Right kidney (tissue), 1 donor: ENCODE data around the gene RABGEF1.
"Not testable (repeated sequence)": the region's sequence is repeated elsewhere in the genome, so short reads cannot be mapped to it uniquely, and the experiment has no call there.

Experiments
- DNase-seq: peaks from one replicate; pipeline ENCODE4 v3.0.0-alpha.2; 2016

The RABGEF1 gene

DNA sequence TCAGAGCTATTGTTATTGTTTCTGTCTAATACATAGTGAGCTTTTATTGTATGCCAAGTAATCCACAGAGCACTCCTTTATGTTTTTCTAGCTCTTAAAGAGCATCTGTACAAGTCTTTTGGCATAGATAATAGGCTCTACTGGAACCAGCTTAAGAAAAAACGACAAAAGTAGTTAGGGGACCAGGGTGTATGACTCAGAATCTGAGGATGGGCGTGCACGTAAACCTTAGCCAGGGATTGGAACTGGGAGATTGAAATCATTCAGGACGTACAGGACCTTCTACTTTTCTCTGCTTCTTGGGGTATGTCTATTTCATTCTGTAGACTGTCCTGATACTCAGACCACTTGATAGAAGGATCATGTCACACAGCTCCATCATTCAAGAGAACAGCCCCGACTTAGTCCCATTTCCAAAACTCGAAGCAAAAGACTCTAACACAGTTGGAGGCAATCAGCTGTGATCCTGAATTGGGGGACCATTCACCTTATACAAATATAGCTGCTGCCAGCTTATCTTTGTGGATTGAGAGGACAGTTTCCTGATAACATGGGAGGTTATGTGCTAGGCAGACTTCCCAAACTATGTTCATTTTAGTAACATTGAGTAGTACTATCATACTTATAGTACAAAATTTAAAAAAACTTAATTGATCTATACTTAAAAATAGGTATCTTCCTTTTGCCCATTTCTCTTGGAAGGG, 24.9 kb downstream of the RABGEF1 start:
- DNase-seq: not testable (repeated sequence)

DNA sequence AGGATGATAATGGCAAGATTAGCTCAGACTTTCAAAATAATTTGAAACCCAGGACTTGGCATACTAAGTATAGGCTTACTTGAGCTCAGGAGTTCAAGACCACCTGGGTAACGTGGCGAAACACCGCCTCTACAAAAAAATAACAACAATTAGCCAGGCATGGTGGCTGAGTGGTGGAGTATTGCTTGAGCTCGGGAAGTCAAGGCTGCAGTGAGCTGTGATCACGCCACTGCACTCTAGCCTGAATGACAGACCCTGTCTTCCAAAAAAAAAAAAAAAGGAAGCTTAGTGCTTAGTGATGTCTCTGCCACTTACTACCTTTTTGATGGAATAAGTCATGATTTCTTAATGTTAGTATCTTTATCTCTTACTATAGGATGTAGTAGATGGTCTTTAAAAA, 25.5 kb downstream of the RABGEF1 start:
- DNase-seq: no peak

DNA sequence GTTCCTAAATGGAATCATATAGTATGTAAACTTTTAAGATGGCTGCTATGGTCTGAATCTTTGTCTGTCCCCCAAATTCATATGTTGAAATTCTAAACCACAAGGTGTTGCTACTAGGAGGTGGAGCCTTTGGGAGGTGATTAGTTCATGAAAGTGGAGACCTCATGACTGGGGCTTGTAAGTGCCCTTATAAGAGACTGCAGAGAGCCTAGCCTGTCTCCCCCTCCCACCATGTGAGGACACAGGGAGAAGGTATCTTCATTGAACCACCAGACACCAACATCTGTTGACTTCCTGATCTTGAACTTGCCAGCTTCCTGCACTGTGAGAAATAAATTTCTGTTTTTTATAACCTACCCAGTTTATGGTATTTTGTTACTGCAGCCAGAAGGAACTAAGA, 27.0 kb downstream of the RABGEF1 start:
- DNase-seq: not testable (repeated sequence)

DNA sequence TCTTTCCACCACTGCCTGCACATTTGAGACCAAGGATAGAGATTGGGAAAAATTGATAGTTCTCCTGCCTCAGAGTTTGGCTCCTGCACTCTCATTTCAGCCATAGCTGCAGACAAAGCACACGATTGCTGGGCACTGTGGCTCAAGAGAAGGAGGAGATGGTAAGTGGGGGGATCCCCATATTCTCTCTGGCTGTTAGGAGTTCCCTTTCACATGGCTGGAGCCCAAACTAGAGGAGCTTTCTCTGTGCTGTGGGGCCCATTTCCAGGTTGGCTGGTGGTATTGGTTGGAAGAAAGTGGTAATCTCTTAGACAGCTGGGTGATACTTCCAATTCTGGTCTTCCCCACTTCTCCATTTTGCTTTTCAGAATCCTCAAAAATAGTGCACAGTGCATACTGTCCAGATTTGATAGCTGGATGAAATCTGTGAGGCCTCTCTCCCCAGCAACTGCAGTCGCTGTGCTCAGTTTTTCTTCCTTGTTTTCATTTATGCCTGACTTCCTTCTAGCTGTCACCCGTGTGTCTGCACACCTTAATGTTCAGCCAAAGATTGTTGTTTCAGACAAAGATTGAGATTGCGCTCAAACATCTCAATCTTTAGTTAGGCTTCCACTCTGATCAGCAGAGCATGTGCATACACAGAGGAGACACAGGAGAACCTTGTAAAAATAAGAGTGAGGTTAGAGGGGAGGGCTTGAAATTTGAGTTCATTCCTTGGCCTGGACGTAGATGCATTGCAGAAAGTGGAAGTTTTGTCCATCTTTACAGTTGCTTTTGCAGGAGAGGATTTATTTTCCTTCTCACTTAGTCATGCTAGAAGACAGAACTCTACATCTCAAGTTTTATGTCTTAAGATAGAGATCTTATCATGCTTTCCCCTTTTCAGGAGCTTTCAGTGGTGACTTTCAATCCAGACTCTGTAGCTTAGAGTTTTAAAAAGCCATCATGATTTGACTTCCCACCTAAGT, 28.6 kb downstream of the RABGEF1 start:
- no peak for DNase-seq

DNA sequence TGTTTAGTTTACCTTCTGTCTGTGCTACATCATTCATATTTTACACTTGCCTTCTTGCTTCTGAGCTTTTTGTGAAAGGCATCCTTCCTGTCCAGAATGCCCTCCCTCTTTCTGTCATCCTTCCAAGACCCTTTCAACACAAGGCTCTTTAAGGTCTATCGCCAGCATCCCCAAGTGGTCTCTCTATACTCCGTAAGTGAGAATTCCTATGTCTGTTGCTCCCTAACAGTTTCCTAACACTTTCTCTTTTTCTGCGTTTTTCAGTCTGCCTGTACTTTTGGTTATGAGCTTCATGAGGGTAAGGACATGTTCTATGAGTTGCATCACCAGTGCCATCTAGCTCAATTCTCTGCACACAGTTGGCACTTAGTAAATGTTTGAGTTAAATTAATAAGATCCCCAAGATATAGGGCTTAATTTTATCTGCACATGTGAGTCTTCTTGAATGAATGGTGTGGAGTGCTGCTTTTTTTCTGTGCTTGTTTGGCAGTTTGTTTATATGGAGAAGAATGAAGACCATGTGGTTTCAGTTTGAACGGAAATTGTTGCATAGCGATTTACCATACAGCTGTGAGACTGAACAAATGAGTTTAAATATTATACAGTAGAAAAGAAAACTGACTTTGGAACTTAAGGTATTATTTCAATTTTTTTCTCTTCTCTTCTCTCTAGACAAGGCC, 29.4 kb downstream of the RABGEF1 start:
- no peak for DNase-seq

DNA sequence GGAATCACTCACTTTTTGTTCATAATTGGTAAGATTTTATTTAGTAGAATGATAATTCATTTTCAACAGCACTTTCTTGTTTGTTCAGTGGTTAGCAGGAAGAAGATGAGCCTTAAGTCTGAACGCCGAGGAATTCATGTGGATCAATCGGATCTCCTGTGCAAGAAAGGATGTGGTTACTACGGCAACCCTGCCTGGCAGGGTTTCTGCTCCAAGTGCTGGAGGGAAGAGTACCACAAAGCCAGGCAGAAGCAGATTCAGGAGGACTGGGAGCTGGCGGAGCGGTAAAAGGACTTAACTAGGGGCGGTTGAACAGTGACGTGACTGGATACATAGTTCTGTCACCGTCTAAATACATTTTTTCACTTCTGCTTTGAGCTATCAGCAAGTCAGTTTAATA, 31.3 kb downstream of the RABGEF1 start:
- no peak for DNase-seq

DNA sequence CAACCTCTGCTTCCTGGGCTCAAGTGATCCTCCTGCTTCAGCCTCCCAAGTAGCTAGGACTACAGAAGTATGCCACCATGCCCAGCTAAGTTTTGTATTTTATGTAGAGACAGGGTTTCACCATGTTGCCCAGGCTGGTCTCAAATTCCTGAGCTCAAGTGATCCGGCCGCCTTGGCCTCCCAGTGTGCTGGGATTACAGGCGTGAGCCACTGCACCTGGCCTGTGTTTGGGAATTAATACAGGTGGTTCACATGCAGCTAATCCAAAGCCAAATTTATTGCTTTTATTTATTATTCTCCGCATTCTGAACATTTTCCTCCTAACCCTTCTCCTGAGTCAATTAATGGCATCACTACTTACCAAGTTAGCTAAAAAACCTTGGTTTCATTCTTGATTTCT, 33.2 kb downstream of the RABGEF1 start:
- DNase-seq: not testable (repeated sequence)

DNA sequence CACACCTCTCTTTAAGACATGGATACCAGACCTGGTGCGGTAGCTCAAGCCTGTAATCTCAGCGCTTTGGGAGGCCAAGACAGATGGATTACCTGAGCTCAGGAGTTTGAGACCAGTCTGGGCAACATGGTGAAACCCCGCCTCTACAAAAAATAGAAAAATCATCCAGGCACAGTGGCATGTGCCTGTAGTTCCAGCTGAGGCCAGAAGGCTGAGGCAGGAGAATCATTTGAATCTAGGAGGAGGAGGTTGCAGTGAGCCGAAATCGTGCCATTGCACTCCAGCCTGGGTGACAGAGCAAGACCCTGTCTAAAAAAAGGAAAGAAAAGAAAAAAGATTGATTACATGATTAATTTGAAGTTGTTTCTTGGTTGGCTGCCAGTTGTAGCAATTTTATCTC, 35.9 kb downstream of the RABGEF1 start:
- DNase-seq: not testable (repeated sequence)

DNA sequence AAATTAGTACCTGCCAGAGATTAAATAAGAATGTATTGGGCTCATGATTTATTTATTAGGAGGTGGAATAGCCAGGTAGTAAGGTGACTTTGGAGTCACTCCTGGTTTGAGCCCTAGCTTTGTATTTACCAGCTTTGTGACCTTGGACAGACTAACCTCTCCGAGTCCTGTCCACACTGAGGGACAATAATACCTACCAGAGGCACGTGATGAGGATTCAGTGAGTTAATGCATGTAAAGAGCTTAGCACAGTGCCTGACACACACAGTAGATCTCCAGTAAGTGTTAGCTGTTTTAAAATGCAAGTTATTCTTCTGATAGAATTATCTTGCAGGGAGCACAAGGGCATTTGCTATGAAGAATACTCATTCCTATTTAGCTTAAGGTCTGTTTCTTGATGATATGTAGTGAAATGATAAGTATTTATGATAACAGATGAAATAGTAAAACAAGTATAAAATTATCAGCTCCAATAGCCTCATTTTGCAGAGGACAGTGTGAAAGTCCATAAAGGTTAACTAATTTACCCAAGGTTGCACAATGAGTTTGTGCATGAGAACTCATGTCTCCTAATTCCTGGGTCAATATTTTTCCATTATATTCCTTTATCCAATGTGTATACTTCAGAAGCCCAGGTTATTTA, 36.4 kb downstream of the RABGEF1 start:
- no peak for DNase-seq

DNA sequence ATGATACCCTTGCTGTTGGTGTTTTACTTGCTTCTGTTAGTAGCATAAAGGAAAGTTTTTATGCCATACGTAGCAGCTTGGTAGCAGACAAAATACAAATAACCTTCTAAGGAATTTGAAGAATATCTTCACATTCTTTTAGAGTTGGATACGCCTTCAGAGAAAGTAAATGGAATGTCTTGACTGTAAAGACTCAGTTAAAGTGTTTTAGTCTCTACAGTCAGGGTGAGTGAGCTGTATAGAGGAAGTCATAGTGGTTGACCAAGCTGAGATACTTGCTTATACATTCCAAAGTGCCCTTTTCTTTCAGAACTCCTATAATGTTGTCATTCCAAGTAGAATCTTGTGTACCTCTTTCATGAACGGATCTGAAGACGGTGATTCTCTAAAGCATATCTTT, 37.7 kb downstream of the RABGEF1 start:
- DNase-seq: no peak

DNA sequence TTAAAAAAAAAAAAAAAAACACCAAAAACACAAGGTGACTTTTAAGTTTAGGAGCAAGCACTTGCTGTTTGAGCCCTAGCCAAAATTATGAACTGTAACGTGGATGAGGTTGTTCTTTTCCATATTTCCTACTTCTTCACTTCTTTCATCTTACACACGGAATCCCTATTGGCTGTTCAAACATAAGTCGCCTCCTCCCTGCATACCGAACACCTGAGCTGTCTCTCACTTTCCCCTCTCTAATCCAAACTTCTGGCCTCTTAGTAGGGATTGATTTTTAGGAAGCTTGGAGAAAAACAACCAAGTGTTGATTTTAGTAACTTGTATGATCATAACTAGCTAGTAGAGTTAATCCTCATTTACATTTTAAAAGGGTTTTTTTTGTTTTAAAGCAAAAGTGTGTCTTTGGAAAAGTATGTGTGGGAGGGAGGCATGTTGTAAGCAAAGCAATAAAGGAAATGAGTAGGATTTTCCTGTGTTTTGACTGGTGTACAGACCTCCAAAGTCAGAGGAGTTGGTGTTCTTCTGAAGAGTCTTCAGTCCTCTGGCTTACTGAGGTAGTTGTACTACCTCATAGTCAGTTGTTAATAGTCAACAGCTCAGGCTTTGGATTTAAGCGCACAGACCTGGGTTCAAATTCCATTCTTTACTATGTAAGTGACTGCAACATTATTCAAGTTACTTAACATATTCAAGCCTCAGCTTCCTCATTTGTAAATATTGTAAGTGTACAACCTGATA, 39.3 kb downstream of the RABGEF1 start:
- no peak for DNase-seq

DNA sequence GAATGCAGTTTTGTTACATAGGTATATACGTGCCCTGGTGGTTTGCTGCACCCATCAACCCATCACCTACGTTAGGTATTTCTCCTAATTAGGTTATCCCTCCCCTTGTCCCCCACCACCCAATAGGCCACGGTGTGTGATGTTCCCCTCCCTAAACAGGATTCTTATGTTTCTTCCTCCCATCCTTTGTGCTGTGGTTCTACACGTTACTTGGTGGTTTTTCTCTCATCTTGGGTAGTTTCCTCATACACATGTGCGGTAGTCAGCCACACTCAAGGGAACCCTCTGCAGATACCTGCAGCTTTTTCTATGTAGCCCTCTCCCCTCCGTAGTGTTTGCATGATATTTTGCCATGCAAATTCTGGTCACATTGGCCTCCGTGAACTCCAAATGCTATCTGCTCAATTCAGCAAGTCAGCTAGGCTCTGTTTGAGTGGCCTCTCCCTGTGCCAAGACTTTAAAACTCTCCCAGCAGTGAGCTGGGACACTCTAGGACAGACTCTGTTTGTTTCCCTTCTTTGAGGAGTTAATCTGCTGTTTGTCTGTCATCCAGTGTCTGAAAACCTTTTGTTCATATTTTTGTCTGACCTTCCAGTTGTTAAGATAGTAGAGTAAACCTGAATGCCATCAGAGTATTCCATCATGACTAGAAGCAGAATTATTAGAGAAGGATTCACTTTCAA, 41.0 kb downstream of the RABGEF1 start:
- DNase-seq: no peak

DNA sequence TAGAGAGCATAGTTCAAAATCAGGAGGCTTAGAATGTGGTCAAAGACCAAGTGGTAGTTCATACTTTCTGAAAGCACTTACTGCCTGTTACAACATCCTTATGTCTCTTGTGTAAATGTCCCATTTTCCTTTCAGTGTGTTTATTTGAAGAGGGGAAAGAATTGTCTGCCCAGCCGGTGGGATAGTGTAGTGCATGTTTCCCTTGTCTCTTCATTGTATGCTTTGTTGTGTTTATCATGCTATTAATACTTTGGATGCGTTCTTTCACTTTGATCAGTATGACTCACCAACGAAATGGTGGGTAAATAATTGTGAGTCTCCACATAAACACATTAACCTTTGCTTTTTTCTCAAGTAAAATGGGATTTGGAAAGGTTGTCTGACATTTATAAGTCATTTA, 42.3 kb downstream of the RABGEF1 start:
- not testable (repeated sequence) for DNase-seq

DNA sequence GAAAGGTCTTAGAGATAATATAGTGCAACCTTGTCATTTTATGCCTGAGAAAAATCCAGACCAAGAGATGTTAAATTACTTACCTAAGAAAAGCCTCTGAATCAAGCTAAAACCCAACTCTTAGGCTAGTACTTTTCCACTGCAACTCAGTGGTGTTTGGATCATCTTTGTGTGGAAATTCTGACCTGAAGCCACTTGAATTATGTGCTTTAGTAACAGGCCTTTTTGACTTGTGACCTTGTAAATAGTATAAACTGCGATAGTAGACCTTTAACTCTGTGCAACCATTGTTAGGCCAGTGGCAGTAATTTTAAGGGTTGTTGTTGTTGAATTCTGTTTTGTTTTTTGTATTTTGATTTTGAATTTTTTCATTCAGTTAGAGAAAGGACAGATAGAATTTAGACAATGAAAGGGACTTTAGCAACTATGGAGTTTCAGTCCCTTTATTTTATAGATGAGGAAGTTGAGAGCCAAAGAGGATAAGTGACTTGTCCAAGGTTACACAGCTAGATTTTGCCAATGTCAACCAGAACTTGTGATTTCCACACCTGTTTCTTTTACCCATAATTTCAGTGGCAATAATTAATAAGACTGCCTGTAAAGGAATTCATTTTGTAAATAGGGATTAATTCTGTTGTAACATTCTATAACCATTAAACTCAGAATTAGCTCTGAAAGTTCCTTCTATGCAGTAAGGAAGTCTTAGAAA, 43.5 kb downstream of the RABGEF1 start:
- not testable (repeated sequence) for DNase-seq

DNA sequence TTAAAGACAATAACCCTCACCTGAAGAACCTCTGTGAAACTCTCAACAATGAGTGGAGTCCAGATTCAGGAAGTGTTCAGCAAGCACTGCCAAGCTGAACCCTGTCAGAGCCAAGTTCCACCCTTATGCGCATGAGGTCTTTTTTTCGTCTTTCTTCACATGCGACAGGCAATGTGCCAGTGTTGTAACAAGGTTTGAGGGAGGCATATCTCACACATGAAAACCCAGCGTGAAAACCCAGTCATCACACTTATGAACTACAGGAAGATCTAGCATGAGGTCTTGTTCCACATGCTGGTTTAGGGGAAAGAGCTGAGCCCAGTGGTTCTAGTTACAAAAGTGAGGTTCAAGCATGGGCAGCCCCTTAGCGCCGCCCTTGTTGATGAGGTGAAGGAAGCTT, 49.7 kb downstream of the RABGEF1 start:
- no peak for DNase-seq

DNA sequence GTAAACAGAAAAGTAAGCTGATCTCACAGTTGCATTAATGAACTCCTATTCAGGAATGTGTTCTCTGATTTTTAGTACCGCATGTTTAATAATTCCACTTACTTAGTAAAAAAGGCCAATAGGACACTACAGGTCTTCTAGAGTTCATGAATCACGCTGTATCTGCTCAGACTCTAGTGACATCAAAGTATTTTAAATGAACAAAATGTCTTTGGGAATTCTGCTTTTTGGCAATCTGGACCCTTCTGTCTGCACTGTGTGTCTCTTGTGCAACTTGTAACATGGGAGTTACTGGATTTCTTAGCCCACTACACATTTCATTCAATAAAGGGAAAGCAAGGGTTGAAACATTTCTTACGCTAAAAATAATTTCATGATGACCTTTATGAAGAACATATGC, 50.2 kb downstream of the RABGEF1 start:
- no peak for DNase-seq

DNA sequence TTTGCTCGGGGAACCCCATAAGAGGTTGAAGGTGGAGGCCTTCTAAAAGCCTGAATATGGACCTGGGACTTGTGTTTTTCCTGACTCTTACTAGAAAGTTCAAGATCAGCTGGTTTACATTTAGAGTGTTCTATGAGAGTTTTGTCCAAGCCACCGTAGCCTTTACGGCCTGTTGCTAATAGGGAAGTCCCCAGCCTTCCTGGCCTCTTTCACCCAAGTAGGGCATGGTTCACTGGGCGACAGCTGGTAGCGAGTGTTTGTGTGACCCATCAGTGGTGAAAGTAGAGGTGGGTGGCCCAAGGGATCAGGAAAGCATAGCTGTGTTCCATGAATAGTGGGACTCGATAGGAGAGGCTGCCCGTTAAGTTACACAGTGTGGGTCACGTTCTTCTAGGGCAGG, 60.1 kb downstream of the RABGEF1 start:
- no peak for DNase-seq

DNA sequence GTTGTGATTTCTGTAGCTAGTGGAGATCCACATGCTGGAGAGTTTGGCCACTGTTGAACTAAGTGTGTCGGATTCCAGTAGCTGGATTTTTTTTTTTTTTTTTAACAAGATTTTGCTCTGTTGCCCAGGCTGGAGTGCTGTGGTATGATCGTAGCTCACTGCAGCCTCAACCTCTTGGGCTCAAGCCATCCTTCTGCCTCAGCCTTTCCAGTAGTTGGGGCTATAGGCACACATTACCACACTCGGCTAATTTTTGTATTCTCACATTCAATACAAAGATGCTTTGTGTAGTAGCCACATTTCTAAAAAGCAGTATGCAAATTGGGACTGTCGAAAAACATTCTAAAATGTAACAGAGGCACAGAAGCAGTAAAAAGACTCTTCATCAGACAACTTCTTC, 63.5 kb downstream of the RABGEF1 start:
- DNase-seq: no peak

DNA sequence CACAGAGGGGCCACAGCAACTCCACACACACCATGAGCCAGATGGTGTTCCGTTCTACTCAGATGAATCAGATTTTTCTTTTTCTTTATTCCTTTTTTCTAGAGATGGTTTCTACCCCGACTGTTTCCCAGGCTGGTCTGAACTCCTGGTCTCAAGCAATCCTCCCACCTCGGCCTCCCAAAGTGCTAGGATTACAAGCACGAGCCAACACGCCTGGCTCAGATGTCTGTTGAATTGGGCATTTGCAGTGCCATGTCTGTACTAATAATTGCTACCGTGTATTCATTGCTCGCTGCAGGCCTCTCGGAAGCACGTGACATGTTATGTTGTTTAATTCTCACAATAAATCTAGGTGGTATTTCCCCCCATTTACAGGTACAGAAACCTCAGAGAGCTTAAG, 67.2 kb downstream of the RABGEF1 start:
- DNase-seq: no peak

DNA sequence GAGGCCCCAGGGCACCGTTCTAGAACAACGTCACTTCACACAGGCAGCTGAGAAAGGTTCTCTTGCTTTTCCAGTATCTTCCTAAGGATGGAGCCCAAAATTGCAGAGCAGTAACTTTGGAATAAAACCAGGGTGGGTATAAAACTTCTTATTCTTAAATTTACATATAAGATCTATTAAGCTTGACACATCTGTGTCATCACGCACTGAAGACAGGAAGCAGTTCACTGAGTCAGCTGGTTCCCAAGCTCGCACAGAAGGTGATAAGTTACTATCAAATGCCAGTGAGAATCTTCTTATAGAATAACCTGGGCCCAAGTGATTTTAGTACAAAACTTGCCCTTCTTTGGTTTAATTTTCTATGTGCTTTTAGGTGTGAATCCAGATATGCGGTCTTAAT, 70.2 kb downstream of the RABGEF1 start:
- no peak for DNase-seq
